G401 (cell line): ENCODE results near the gene PFDN5. TPM values are rescaled to one million over a fixed set of nuclear protein-coding genes. Genes with fewer than 3 reads are reported as not detected.

Experiments
- DNase-seq: peaks from one replicate; pipeline ENCODE4 v3.0.0-alpha.2; 2015; ENCODE audit warnings: low spot score
- in situ Hi-C: cut with HindIII; loops from 2 replicates; pipeline ENCODE4 v1.10.0; 2016; ENCODE audit warnings: low sequenced_read_pairs, mixed read lengths
- total RNA-seq: library from RNA; depleted of rRNA; stranded (reverse); fragments of >200 nt; shearing (Covaris generic); gene quantifications from 2 replicates; pipeline ENCODE4 v1.2.3, GENCODE V29; 2014; rRNA removed

PFDN5 gene
- total RNA-seq = 302 and 381 TPM in 2 replicates

GRCh38 chr12:53295070-53295890 lies at the start of gene PFDN5:
PFDN5 (plus strand) TSS chr12:53295542; CDS start chr12:53295568, 26 bp downstream.
- in situ Hi-C loops = no loop called here
- peak; percentile 94 for DNase-seq

DNA sequence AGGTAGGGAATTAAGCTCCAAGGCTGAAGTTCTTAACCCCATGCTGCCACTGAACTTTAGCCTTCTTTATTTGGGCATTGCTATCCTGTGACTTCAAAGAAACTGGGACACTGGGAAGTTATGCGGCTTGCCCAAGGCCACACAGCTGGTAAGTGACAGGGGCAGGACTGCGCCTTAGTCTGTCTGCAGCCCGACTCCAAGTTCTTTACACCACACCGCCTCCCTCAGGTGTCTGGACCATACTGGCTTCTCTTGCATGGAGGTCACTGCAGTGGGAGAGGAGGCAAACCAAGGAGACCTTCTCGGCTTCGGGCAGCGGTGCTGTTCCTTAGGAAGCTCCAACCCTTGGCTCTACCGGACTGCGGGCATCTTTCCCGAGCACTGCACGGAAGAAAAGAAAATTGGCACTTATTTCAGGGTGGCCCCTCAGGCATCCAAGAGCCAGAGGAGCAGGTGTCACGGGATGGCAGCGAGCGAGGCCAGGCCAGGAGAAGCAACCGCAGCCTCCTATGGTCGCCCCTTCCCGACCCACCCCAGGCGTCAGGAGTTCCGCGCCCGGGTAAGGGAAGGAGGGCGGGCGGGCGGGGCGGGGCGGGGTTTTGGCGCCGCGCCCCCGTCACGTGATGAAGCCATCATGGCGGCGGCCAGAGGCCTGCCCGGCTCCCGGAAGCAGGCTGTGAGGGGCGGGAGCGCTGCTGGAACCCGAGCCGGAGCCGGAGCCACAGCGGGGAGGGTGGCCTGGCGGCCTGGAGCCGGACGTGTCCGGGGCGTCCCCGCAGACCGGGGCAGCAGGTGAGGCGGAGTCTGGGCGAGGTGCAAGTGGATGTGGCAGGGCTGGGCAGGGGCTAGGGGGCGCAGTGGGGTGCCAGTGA lies 43.6 kb upstream of the PFDN5 start:
- DNase-seq = peak; percentile 82
- in situ Hi-C loops = no loop called here

DNA sequence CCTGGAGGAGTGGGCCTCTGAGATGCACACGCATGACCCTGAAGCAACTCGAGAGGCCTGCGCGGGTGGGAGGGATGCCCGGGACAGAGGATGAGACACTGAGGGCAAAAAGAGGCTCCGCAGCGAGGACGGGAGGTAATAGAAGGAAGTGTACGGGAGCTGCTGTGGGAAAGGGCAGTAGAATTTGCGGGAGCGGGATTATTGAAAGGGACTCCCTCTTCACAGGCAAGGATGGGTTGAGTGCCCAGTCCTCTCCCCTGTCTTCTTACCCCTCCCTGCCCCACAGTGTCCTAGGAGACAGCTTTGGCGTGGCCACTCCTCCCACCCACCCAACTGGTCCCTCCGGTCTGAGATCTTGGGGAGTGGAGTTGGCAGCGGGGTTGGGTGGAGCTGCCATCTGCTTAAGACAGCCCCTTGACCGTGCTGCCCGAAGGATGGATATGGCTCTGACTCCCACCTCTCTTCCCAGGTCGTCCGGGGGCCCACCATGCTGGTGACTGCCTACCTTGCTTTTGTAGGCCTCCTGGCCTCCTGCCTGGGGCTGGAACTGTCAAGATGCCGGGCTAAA lies 42.9 kb upstream of the PFDN5 start:
- DNase-seq = no peak

DNA sequence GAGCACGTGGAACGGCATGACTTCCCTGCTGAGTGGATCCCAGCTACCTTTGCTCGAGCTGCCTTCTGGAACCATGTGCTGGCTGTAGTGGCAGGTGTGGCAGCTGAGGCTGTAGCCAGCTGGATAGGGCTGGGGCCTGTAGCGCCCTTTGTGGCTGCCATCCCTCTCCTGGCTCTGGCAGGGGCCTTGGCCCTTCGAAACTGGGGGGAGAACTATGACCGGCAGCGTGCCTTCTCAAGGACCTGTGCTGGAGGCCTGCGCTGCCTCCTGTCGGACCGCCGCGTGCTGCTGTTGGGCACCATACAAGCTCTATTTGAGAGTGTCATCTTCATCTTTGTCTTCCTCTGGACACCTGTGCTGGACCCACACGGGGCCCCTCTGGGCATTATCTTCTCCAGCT lies 42.0 kb upstream of the PFDN5 start:
- no peak for DNase-seq
- in situ Hi-C loops = no loop called here

More for the DNA sequence above, 42.9 kb upstream of the PFDN5 start:
- in situ Hi-C loops = no loop called here

GRCh38 chr12:53254816-53255545 lies 40.4 kb upstream of the PFDN5 start:
- in situ Hi-C loops = no loop called here
- DNase-seq = no peak

GRCh38 chr12:53255996-53256395 lies 39.3 kb upstream of the PFDN5 start:
- DNase-seq = no peak
- in situ Hi-C loops = no loop called here

DNA sequence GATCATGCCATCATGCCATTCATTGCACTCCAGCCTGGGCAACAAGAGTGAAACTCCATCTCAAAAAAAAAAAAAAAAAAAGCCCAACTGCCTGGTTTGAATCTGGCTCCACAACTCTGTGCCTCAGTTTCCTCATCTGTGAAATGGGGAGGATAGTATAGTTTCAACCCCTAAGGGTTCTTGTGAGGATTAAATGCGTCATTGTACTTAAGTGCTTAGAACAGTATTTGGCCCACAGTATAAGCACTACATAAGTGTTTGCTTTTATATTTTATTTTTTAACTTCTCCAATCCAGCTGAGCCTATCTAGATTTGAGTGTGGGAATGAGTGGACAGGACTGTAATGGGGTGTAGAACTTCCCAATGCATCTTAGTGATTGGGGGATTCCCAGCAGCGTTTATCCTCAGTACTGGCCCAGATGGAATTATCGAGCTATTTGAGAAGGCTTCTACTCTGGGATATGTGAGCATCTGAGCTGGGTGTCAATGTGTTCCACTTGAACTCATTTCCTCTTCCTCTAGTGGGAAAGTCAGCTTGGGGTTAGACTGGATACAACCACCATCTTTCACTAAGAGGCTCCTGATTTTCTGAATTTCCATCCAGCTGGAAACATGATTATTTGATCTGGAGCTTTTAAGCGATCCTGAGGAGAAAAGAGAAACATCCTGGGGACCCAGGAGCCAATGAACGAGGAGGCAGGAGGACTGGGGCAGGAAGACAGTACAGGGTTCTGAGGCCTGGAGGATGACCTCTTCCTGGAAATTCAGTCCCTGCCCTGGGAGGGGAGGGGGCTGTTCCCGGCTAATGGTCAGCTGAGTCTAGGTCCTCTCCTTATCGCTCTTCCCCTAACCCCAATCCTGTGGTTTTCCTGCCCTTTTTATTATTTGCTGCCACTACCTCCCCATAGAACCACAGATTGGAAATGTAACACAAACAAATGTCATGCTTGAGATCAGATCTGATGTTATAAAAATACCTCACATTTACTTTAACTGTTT lies 36.5 kb upstream of the PFDN5 start:
- in situ Hi-C loops = no loop called here
- no peak for DNase-seq

DNA sequence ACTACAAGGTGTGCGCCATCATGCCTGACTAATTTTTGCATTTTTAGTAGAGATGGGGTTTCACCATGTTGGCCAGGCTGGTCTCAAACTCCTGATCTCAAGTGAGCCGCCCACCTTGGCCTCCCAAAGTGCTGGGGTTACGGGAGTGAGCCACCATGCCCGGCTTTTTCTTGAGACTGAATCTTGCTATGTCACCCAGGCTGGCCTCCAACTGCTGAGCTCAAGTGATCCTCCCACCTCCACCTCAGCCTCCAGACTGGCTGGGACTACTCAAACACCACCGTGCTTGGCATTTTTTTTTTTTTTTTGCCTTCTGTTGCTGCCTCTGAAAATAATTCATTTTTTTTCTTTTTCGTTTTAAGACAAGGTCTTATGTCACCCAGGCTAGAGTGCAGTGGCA lies 35.5 kb upstream of the PFDN5 start:
- in situ Hi-C loops = no loop called here
- no peak for DNase-seq

- no peak for DNase-seq
- in situ Hi-C loops = no loop called here
Observed at GRCh38 chr12:53265783-53266182, 29.6 kb upstream of the PFDN5 start.

DNA sequence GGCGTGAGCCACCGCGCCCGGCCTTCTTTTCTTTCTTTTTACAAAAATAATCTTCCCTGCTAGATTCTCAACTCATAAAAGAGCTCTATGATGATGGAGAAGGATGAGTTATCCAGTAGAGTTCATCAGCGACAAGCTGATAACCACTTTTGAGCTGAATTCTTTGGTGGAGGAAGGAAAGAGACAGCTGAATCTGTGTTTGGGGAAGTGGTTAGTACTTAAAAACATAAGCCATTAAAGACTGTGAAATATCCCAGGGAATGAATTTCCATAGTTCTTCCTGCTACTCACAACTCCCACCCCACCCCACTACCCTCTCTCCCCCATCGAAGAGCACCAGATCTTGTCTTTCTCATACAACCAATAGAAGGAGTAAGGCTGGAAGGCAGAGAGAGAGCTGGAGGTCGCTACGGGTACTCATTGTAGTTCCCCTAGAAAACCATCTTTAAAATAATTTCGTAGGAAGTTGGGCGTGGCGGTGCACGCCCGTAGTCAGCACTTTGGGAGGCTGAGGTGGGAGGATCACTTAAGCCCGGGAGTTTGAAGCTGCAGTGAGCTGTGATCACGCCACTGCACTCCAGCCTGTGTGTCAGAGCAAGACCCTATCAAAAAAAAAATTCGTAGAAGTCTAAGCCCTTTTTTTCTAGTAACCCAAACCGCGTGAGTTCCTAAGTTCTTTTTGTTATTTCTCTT lies 27.9 kb upstream of the PFDN5 start:
- DNase-seq = no peak
- in situ Hi-C loops = no loop called here

DNA sequence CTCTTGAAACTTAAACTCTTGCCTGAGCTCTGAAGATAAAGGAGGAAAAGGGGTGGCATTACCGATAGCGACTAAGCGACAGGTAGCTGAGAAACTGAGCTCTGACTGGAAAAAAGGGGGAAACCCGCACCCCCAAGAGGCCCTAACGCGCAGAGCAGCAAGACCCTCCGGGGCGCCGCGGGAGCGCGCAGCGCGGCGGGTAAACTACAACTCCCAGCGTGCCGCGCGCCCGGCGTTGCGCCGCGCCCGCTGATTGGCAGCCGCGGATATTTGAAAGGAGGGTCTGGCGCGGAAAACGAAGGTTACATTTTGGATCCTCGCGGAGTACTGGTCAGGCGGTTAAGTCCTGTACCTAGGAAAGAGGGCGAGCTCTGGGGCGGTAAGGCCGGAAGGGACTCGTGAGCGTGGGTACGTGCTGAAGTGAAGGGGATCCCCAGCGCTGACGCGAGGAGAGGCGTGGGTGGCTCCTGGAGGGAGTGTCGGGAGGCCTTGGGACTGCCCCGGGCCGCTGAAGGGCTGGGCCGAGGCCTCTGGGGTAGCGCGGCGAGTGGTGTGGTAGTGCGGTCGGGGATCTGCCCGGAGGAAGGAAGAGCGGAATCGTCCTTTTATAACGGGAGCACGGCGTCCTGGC lies 27.2 kb upstream of the PFDN5 start, which contains the start of gene ESPL1:
ESPL1 (plus strand) TSS at position 301 of the 631 bp plus-strand sequence. CDS start 468 bp downstream, outside the sequence.
- in situ Hi-C loops = no loop called here
- DNase-seq = peak; percentile 69

- in situ Hi-C loops = no loop called here
- DNase-seq = no peak
Observed at GRCh38 chr12:53268630-53269562, 26.4 kb upstream of the PFDN5 start.

GRCh38 chr12:53274445-53274844 lies 20.9 kb upstream of the PFDN5 start:
- in situ Hi-C loops = no loop called here
- DNase-seq = no peak

GRCh38 chr12:53276511-53276910 lies 18.8 kb upstream of the PFDN5 start:
- in situ Hi-C loops = no loop called here
- DNase-seq = no peak

GRCh38 chr12:53277981-53278380 lies 17.4 kb upstream of the PFDN5 start:
- DNase-seq = no peak
- in situ Hi-C loops = no loop called here

- in situ Hi-C loops = no loop called here
Observed at GRCh38 chr12:53279283-53279869, 16.0 kb upstream of the PFDN5 start.

More at GRCh38 chr12:53279283-53279869, 16.0 kb upstream of the PFDN5 start:
- DNase-seq = no peak
